HG03565 (cell line): ENCODE results near the gene TLCD2.
"Not testable (repeated sequence)": the region's sequence is repeated elsewhere in the genome, so short reads cannot be mapped to it uniquely, and the experiment has no call there.

ENCODE experiments used
- ATAC-seq: cut with Tn5 transposase; IDR thresholded peaks from one replicate; pipeline ENCODE4 v1.9.1; 2021; ENCODE audit warnings: mild to moderate bottlenecking, moderate library complexity; ENCODE audit not compliant: unreplicated experiment

The TLCD2 gene, protein sequence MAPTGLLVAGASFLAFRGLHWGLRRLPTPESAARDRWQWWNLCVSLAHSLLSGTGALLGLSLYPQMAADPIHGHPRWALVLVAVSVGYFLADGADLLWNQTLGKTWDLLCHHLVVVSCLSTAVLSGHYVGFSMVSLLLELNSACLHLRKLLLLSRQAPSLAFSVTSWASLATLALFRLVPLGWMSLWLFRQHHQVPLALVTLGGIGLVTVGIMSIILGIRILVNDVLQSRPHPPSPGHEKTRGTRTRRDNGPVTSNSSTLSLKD

GRCh38 chr17:1709971-1710806 is at the start of gene TLCD2:
Gene TLCD2 (minus strand): TSS chr17:1710377. CDS start chr17:1710242, 135 bp downstream.
- ATAC-seq: no peak

GRCh38 chr17:1759529-1759928 is 49.4 kb upstream of the TLCD2 start:
- no peak for ATAC-seq

- no peak for ATAC-seq
Measured at GRCh38 chr17:1758807-1759206, 48.6 kb upstream of the TLCD2 start.

- no peak for ATAC-seq
Measured at GRCh38 chr17:1755827-1756262, 45.7 kb upstream of the TLCD2 start.

GRCh38 chr17:1755252-1755826 is 45.2 kb upstream of the TLCD2 start:
- ATAC-seq: no peak

GRCh38 chr17:1754430-1755112 is 44.4 kb upstream of the TLCD2 start:
- ATAC-seq: no peak

DNA sequence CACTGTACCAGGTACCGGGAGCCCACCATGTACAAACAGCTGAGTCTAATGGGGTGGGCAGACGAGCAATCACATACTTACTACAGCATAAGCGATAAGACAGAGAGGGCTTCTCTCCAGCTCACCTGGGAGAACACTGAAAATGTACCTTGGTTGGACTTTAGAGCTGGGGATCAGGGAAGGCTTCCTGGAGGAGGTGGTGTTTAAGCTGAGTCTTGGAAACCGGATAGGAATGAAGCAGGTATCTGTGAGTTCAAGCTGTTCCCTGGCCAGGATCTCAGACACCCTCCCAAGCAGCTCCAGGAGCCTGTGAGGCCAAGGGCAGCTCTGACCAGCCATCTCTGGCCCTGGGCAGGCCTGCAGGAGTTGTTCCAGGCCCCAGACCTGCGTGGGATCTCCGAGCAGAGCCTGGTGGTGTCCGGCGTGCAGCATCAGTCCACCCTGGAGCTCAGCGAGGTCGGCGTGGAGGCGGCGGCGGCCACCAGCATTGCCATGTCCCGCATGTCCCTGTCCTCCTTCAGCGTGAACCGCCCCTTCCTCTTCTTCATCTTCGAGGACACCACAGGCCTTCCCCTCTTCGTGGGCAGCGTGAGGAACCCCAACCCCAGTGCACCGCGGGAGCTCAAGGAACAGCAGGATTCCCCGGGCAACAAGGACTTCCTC is 43.7 kb upstream of the TLCD2 start:
- ATAC-seq: no peak

DNA sequence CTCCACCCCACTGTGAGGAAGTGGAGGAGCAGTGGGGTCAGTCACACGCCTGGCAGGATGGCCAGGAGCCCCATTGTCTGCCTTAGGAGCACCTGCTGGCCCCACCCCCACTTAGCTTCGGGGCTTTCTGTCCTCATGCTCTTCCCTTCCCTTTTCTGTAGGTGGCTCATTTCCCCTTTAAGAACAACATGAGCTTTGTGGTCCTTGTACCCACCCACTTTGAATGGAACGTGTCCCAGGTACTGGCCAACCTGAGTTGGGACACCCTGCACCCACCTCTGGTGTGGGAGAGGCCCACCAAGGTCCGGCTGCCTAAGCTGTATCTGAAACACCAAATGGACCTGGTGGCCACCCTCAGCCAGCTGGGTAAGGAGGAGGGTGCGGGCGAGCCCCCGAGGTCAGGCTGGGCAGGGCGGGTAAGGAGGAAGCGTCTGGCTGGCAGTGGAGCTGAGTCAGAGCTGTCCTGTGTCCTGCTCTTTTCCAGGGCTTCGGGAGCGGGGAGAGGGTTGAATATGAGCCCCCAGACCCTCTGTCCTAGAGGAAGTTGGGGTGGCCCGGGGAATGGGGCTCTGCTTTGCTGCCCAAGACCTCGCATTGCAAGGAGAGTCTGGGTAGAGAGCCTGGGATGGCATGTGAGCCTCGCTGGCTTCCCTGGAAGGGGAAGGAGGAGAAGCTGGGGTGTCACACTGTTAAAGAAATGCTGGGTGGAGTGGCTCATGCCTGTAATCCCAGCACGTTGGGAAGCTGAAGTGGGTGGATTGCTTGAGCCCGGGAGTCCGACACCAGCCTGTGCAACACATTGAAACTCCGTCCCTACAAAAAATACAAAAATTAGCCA is 42.5 kb upstream of the TLCD2 start:
- ATAC-seq: no peak

GRCh38 chr17:1750628-1751027 is 40.5 kb upstream of the TLCD2 start:
- ATAC-seq: no peak

DNA sequence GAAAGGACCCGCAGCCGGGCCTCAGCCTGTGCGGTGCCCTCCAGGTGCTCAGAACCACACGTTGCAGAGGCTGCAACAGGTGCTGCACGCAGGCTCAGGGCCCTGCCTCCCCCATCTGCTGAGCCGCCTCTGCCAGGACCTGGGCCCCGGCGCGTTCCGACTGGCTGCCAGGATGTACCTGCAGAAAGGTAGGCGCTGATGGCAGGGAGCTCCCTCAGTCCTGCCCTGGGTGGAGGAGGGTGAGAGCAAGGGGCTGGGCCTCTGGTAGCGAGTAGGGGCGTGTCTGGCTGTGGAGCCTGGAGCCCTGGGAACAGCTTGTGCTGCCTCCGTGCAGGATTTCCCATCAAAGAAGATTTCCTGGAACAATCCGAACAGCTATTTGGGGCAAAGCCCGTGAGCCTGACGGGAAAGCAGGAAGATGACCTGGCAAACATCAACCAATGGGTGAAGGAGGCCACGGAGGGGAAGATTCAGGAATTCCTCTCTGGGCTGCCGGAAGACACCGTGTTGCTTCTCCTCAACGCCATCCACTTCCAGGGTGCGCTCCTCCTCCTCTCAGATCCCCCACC is 36.9 kb upstream of the TLCD2 start:
- ATAC-seq: no peak

- no peak for ATAC-seq
Measured at GRCh38 chr17:1745513-1746020, 35.4 kb upstream of the TLCD2 start.

GRCh38 chr17:1744551-1745512 is 34.7 kb upstream of the TLCD2 start:
- no peak for ATAC-seq

DNA sequence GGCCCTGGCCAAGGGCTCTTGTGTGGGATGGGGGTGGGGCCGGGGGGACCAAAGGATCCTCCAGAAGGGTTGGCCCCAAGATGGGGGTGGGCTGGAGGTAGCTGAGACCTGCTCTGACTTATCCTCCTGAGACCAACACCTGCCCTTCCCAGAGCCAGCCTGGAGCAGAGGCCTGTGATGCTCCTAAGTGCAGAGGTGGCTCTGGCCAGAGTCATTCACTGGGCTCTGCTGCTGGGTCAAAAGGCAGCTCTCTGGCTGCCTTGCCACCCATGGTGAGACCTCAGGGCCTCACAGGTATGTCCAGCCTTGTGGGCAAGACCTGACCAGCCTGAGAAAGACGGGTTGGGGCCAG is 32.9 kb upstream of the TLCD2 start:
- no peak for ATAC-seq

- ATAC-seq: no peak
Measured at GRCh38 chr17:1742371-1743087, 32.4 kb upstream of the TLCD2 start, which contains the start of gene SERPINF2. Gene SERPINF2 (plus strand): TSS chr17:1742871. CDS start chr17:1744996, 2,125 bp downstream.

- not testable (repeated sequence) for ATAC-seq
Measured at GRCh38 chr17:1741899-1742298, 31.7 kb upstream of the TLCD2 start.

- ATAC-seq: no peak
Measured at GRCh38 chr17:1737531-1738291, 27.5 kb upstream of the TLCD2 start.
